ENCODE data around the gene LSAMP.
"Not testable (repeated sequence)": the region's sequence is repeated elsewhere in the genome, so short reads cannot be mapped to it uniquely, and the experiment has no call there.

The LSAMP gene

DNA sequence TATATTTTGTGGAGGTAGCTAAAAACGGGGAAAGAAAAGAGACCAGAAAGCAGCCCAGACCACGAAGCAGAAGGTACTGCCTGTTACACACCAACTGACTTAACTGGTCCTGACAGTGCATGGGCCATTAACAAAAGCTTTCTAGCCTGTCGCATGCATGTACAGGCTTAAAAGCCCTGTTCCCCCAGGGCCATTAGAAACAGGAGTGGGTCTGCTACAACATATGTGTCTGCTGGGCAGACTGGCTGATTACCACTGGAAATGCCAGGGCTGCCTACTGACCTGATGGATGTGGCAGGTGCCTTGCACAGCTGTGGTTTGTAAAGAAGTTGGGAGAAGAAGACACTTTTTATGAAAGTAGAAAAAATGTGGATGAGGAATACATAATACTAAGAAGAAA is 684.6 kb downstream of the LSAMP start:
- TF ChIP-seq, protein P1, sequence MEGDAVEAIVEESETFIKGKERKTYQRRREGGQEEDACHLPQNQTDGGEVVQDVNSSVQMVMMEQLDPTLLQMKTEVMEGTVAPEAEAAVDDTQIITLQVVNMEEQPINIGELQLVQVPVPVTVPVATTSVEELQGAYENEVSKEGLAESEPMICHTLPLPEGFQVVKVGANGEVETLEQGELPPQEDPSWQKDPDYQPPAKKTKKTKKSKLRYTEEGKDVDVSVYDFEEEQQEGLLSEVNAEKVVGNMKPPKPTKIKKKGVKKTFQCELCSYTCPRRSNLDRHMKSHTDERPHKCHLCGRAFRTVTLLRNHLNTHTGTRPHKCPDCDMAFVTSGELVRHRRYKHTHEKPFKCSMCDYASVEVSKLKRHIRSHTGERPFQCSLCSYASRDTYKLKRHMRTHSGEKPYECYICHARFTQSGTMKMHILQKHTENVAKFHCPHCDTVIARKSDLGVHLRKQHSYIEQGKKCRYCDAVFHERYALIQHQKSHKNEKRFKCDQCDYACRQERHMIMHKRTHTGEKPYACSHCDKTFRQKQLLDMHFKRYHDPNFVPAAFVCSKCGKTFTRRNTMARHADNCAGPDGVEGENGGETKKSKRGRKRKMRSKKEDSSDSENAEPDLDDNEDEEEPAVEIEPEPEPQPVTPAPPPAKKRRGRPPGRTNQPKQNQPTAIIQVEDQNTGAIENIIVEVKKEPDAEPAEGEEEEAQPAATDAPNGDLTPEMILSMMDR (conservative IDR thresholded peaks at IDR 0.05; ENCODE audit: low read depth, low read length): no peak
- no peak overlapping the region for H3K4me3 ChIP-seq (ENCODE audit: low read length)
- no peak for DNase-seq (ENCODE audit: low read depth)

DNA sequence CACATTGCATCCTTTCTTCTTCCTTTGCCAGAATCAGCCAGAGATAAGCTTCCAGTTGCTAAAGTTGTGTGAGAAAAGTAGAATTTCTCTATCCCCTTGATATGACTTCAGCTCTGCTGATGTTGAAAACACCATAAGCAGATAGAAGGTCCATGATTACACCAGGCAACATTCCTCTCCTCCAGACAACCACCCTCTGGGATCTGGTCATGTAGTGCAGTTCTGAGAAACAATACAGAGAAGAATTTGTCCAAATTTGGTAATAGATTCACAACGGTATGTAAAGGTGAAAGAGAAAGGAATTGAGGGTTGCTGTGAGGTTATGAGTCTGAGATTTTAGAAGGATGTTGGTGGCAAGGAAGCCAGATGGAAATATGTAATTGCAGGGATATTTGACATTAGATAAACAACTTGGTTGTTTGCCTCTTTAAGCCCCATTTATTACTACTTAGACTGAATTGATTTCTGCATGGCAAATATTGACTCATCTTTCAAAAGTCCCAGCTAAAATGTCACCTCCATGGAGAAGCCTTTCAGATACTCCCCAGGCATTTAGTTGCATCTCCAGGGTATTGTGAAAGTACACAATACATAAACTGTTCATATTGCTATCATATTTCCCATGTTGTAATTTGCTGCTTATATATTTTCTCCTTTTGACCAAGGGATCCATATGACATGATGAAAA is 687.1 kb downstream of the LSAMP start:
- DNase-seq (ENCODE audit: low read depth): no peak
- TF ChIP-seq, protein P1 (conservative IDR thresholded peaks at IDR 0.05; ENCODE audit: low read depth, low read length): no peak
- no peak overlapping the region for H3K4me3 ChIP-seq (ENCODE audit: low read length)

DNA sequence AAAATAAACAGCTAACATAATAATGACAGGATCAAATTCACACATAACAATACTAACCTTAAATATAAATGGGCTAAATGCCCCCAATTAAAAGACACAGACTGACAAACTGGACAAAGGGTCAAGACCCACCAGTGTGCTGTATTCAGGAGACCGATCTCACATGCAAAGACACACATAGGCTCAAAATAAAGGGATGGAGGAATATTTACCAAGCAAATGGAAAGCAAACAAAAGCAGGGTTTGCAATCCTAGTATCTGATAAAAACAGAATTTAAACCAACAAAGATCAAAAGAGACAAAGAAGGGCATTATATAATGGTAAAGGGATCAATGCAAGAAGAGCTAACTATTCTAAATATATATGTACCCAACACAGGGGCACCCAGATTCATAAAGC is 692.3 kb downstream of the LSAMP start:
- not testable (repeated sequence) for DNase-seq (ENCODE audit: low read depth)

More for the DNA sequence above, 692.3 kb downstream of the LSAMP start:
- H3K4me3 ChIP-seq (ENCODE audit: low read length): not testable (repeated sequence)

Data from retinal pigment epithelial cell (primary cell).